Smooth muscle cell (in vitro differentiated cells): ENCODE results near the gene CACHD1. TPM values are rescaled to one million over a fixed set of nuclear protein-coding genes. Genes with fewer than 3 reads are reported as not detected.

Experiments used
- DNase-seq: peaks from one replicate; lab custom pipeline; 2025; ENCODE audit not compliant: unreplicated experiment; lab: John Stamatoyannopoulos, UW
- H2AFZ ChIP-seq: fragments of 200-600 bp; sonication (generic); 2 replicates; pipeline ENCODE4 v1.6.0; 2016; ENCODE audit warnings: antibody characterized with exemption, low read depth, mild to moderate bottlenecking
- H3F3A ChIP-seq: fragments of 200-600 bp; sonication (generic); 2 replicates; pipeline ENCODE4 v1.6.0; 2017; ENCODE audit warnings: antibody characterized with exemption, low read depth
- H3K27ac ChIP-seq: fragments of 200-600 bp; sonication (generic); 2 replicates; pipeline ENCODE4 v1.5.1; 2016; ENCODE audit warnings: low read depth, mild to moderate bottlenecking
- H3K27me3 ChIP-seq: fragments of 200-600 bp; sonication (generic); 2 replicates; pipeline ENCODE4 v1.6.1; 2016; ENCODE audit warnings: low read depth, mild to moderate bottlenecking
- H3K36me3 ChIP-seq: fragments of 200-600 bp; sonication (generic); 2 replicates; pipeline ENCODE4 v1.5.1; 2016; ENCODE audit warnings: low read depth
- H3K4me1 ChIP-seq: fragments of 200-600 bp; sonication (generic); 2 replicates; pipeline ENCODE4 v1.5.1; 2016; ENCODE audit warnings: low read depth
- H3K4me2 ChIP-seq: fragments of 200-600 bp; sonication (generic); 2 replicates; pipeline ENCODE4 v1.6.0; 2016; ENCODE audit warnings: mild to moderate bottlenecking
- H3K4me3 ChIP-seq: fragments of 200-600 bp; sonication (generic); 2 replicates; pipeline ENCODE4 v1.5.1; 2016; ENCODE audit warnings: mild to moderate bottlenecking
- H3K79me2 ChIP-seq: fragments of 200-600 bp; sonication (generic); 2 replicates; pipeline ENCODE4 v1.6.0; 2016; ENCODE audit warnings: low read depth, mild to moderate bottlenecking
- H3K9ac ChIP-seq: fragments of 200-600 bp; sonication (generic); 2 replicates; pipeline ENCODE4 v1.6.0; 2016; ENCODE audit warnings: low read depth
- H3K9me3 ChIP-seq: fragments of 200-600 bp; sonication (generic); replicated peaks from 2 replicates; pipeline ENCODE4 v1.5.1; 2016; ENCODE audit warnings: low read depth
- H4K20me1 ChIP-seq: fragments of 200-600 bp; sonication (generic); 2 replicates; pipeline ENCODE4 v1.6.0; 2016; ENCODE audit warnings: low read depth
- WGBS: methylation state at CpG from one replicate; pipeline ENCODE4 v1.1.7; 2016; ENCODE audit warnings: low lambda C conversion rate; 5-methylcytosine and 5-hydroxymethylcytosine counted together
- polyA plus RNA-seq: library from polyadenylated mRNA; unstranded; fragments of >200 nt; fragmentation: Nextera tagmentation; extraction: Ambion mirVana; gene quantifications from 2 replicates; pipeline ENCODE4 v1.2.1, GENCODE V29; 2016
- total RNA-seq: library from RNA; depleted of rRNA; stranded (reverse); fragments of >200 nt; gene quantifications from 2 replicates; pipeline ENCODE4 v1.2.3, GENCODE V29; 2014
- TF ChIP-seq, protein P1 (sequence below): fragments of 200-600 bp; sonication (generic); IDR thresholded peaks from 2 replicates; pipeline ENCODE4 v1.5.1; 2017; ENCODE audit warnings: borderline replicate concordance, mild to moderate bottlenecking, antibody characterized with exemption; ENCODE audit not compliant: insufficient read depth, poor library complexity, severe bottlenecking

The CACHD1 gene
- total and polyA plus RNA-seq, 2 experiments from 2014 or later: 12.9 to 20.8 TPM

- Histone ChIP-seq H3K36me3 (peaks cover 4% of the 10 kb centered on the region), H3K4me1 (no peaks in the 10 kb centered on the region), H3K79me2 (no peaks in the 10 kb centered on the region), H4K20me1 (no peaks in the 10 kb centered on the region), H3K27me3 (no peaks in the 10 kb centered on the region), H3K4me3 (no peak overlapping the region), H3F3A (no peaks in the 10 kb centered on the region), H3K9me3 (no peaks in the 10 kb centered on the region), H3K9ac (no peak overlapping the region), H3K4me2 (no peak overlapping the region), H3K27ac (no peak overlapping the region), H2AFZ (no peak overlapping the region)
- WGBS: 81% methylated on average over 2 of the region's 2 CpGs
- DNase-seq: no peak
- TF ChIP-seq, protein P1, sequence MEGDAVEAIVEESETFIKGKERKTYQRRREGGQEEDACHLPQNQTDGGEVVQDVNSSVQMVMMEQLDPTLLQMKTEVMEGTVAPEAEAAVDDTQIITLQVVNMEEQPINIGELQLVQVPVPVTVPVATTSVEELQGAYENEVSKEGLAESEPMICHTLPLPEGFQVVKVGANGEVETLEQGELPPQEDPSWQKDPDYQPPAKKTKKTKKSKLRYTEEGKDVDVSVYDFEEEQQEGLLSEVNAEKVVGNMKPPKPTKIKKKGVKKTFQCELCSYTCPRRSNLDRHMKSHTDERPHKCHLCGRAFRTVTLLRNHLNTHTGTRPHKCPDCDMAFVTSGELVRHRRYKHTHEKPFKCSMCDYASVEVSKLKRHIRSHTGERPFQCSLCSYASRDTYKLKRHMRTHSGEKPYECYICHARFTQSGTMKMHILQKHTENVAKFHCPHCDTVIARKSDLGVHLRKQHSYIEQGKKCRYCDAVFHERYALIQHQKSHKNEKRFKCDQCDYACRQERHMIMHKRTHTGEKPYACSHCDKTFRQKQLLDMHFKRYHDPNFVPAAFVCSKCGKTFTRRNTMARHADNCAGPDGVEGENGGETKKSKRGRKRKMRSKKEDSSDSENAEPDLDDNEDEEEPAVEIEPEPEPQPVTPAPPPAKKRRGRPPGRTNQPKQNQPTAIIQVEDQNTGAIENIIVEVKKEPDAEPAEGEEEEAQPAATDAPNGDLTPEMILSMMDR: no peak
Measured at GRCh38 chr1:64655861-64656260, 185.9 kb downstream of the CACHD1 start.

- Histone ChIP-seq H3K4me1 (no peaks in the 10 kb centered on the region), H3K9me3 (no peaks in the 10 kb centered on the region), H2AFZ (no peak overlapping the region), H3K4me2 (no peak overlapping the region), H3K4me3 (no peak overlapping the region), H3K79me2 (no peaks in the 10 kb centered on the region), H3K9ac (no peak overlapping the region), H3K27me3 (no peaks in the 10 kb centered on the region), H3K27ac (no peak overlapping the region), H3K36me3 (peaks cover 4% of the 10 kb centered on the region), H4K20me1 (no peaks in the 10 kb centered on the region), H3F3A (no peaks in the 10 kb centered on the region)
- TF ChIP-seq, protein P1: no peak
- 75% methylated on average over 6 of the region's 6 CpGs for WGBS
- no peak for DNase-seq
Measured at GRCh38 chr1:64659478-64660138, 189.7 kb downstream of the CACHD1 start.

- H2AFZ ChIP-seq: no peak overlapping the region
- no peak overlapping the region for H3K4me3 ChIP-seq
- H3K27ac ChIP-seq: no peak overlapping the region
- H3K9me3 ChIP-seq: no peaks in the 10 kb centered on the region
- TF ChIP-seq, protein P1: no peak
- no peak overlapping the region for H3K9ac ChIP-seq
- H4K20me1 ChIP-seq: no peaks in the 10 kb centered on the region
- no peak for DNase-seq
- no peaks in the 10 kb centered on the region for H3K36me3 ChIP-seq
- H3K27me3 ChIP-seq: no peaks in the 10 kb centered on the region
- no peaks in the 10 kb centered on the region for H3F3A ChIP-seq
- H3K79me2 ChIP-seq: no peaks in the 10 kb centered on the region
- WGBS: 90% methylated on average over 7 of the region's 7 CpGs
- H3K4me1 ChIP-seq: no peaks in the 10 kb centered on the region
- no peak overlapping the region for H3K4me2 ChIP-seq
Measured at GRCh38 chr1:64663668-64664067, 193.7 kb downstream of the CACHD1 start.

- 98% methylated on average over 6 of the region's 6 CpGs for WGBS
- Histone ChIP-seq H3K4me2 (no peak overlapping the region), H3K27ac (no peak overlapping the region), H3K79me2 (no peaks in the 10 kb centered on the region), H3K4me1 (no peaks in the 10 kb centered on the region), H3K9me3 (no peaks in the 10 kb centered on the region), H4K20me1 (no peaks in the 10 kb centered on the region), H3K36me3 (no peaks in the 10 kb centered on the region), H3K9ac (no peak overlapping the region), H3K4me3 (no peak overlapping the region), H3K27me3 (no peaks in the 10 kb centered on the region), H3F3A (no peaks in the 10 kb centered on the region), H2AFZ (no peak overlapping the region)
- no peak for DNase-seq
- TF ChIP-seq, protein P1: no peak
Measured at GRCh38 chr1:64664299-64664698, 194.4 kb downstream of the CACHD1 start.
